Measurements from ENCODE around the gene TUBG2. TPM values are rescaled to one million over a fixed set of nuclear protein-coding genes. Genes with fewer than 3 reads are reported as not detected.

TUBG2 gene
- total RNA-seq, 1 experiment from 2014 or later: 20.4 TPM

DNA sequence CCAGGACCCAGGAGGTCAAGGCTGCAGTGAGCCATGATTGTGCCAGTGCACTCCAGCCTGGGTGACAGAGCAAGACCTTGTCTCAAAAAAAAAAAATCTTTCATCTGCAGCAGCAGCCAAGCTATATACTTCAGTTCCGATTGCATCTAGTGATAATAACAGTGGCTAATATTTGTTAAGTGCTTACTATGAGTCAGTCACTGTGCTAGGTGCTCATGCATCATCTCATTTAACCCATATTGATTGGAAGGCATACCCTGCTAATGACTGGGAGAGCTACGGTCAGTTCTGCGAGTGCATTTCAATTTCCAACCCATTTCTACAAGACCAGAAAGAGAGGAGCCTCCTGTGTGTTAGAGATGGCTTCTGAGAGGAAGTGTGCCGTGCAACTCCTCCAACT, 7.7 kb upstream of the TUBG2 start:
- H3K23ac ChIP-seq (ENCODE audit: insufficient read length, low read depth, low read length): no peak overlapping the region
- no peaks in the 10 kb centered on the region for H3K79me1 ChIP-seq (ENCODE audit: insufficient read depth, low read depth, low read length, poor library complexity, severe bottlenecking)
- no peak overlapping the region for H3K18ac ChIP-seq (ENCODE audit: insufficient read length, low read depth, low read length)
- H2BK20ac ChIP-seq (ENCODE audit: low read depth, low read length, poor library complexity, severe bottlenecking): no peak overlapping the region
- Mint-ChIP-seq H3K27ac (no peak overlapping the region), H3K4me1 (peaks cover 10 to 12% of the 10 kb centered on the region in 2 experiments), H3K9me3 (no peaks in the 10 kb centered on the region; a peak in 1 of 5 replicates), H3K27me3 (ENCODE audit: low read depth) (peaks cover 7% of the 10 kb centered on the region), H3K4me3 (no peak overlapping the region), H3K36me3 (ENCODE audit: insufficient read depth in 1 of 3, low read depth in 3 of 3) (no peaks in the 10 kb centered on the region)
- no peak overlapping the region for H3K4ac ChIP-seq (ENCODE audit: low read depth, low read length)
- H2BK15ac ChIP-seq (ENCODE audit: low read depth, low read length): no peak overlapping the region
- no peak overlapping the region for H4K5ac ChIP-seq (ENCODE audit: insufficient read length, low read depth, low read length)
- DNase-seq: no peak
- TF ChIP-seq, protein P1, sequence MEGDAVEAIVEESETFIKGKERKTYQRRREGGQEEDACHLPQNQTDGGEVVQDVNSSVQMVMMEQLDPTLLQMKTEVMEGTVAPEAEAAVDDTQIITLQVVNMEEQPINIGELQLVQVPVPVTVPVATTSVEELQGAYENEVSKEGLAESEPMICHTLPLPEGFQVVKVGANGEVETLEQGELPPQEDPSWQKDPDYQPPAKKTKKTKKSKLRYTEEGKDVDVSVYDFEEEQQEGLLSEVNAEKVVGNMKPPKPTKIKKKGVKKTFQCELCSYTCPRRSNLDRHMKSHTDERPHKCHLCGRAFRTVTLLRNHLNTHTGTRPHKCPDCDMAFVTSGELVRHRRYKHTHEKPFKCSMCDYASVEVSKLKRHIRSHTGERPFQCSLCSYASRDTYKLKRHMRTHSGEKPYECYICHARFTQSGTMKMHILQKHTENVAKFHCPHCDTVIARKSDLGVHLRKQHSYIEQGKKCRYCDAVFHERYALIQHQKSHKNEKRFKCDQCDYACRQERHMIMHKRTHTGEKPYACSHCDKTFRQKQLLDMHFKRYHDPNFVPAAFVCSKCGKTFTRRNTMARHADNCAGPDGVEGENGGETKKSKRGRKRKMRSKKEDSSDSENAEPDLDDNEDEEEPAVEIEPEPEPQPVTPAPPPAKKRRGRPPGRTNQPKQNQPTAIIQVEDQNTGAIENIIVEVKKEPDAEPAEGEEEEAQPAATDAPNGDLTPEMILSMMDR (conservative IDR thresholded peaks at IDR 0.05): no peak
- no peaks in the 10 kb centered on the region for H3K9me3 ChIP-seq (ENCODE audit: control insufficient read depth, low read depth, low read length)
- H2BK12ac ChIP-seq (ENCODE audit: insufficient read length, low read depth, low read length): no peak overlapping the region
- no peak overlapping the region for H3K9ac ChIP-seq (ENCODE audit: extremely low read depth, insufficient read length, low read length)
- no peak overlapping the region for H3K4me2 ChIP-seq (ENCODE audit: insufficient read depth, insufficient read length, low read length)
- no peak overlapping the region for H4K91ac ChIP-seq (ENCODE audit: insufficient read length, low read depth, low read length)
- H3K23me2 ChIP-seq (ENCODE audit: insufficient read length, low read depth, low read length, poor library complexity, severe bottlenecking): peaks cover 10% of the 10 kb centered on the region
- H3K56ac ChIP-seq (ENCODE audit: insufficient read length, low read depth, low read length): no peak overlapping the region
- no peak overlapping the region for H2AK5ac ChIP-seq (ENCODE audit: insufficient read length, low read length)
- H2AFZ ChIP-seq (ENCODE audit: low read length): no peak overlapping the region
- no CpG with 5 or more reads among the region's 4 CpGs for WGBS (ENCODE audit: extremely low coverage, insufficient read length, low lambda C conversion rate)
- no peaks in the 10 kb centered on the region for H3K4me1 ChIP-seq (ENCODE audit: insufficient read depth, low read length)
- no peak overlapping the region for H4K8ac ChIP-seq (replicated peaks; ENCODE audit: insufficient read length, low read depth, low read length)
- no peaks in the 10 kb centered on the region for H3K79me2 ChIP-seq (ENCODE audit: insufficient read depth, low read length)
- no peak overlapping the region for H2BK120ac ChIP-seq (ENCODE audit: low read depth, low read length, poor library complexity, severe bottlenecking)
- H3K14ac ChIP-seq (ENCODE audit: insufficient read depth, low read length): no peak overlapping the region
- H3T11ph ChIP-seq (ENCODE audit: low read length): no peak overlapping the region
- no peak overlapping the region for H2BK5ac ChIP-seq (ENCODE audit: insufficient read length, low read length)
- H4K20me1 ChIP-seq (ENCODE audit: control insufficient read depth, insufficient read depth, insufficient read length): no peaks in the 10 kb centered on the region
- no peaks in the 10 kb centered on the region for H3K27me3 ChIP-seq (ENCODE audit: insufficient read depth, low read length)
- H3K27ac ChIP-seq (ENCODE audit: insufficient read length, low read depth, low read length): no peak overlapping the region

Measured in H9 (cell line).